ENCODE results near the gene RRH. TPM values are rescaled to one million over a fixed set of nuclear protein-coding genes. Genes with fewer than 3 reads are reported as not detected.

Gene RRH
- total and polyA plus RNA-seq, 2 of the 13 experiments (the other 11 are each of a cell fraction or from before 2014, with no cell fraction given): 0.07 to 0.17 TPM

- Histone ChIP-seq H3K79me2 (ENCODE audit: insufficient read depth, low read length) (peaks cover 31% of the 10 kb centered on the region), H2AFZ (ENCODE audit: low read length) (no peak overlapping the region), H3K27me3 (ENCODE audit: control insufficient read depth in 1 of 2, insufficient read depth in 2 of 2, low read length in 2 of 2) (no peaks in the 10 kb centered on the region; a peak in 1 of 5 replicates), H3K4me2 (ENCODE audit: low read depth, low read length) (peak overlapping the region; percentile 91), H3K27ac (ENCODE audit: extremely low read length, insufficient read depth, low read length) (peak overlapping the region; percentile 91), H3K9ac (ENCODE audit: insufficient read depth, low read depth, low read length) (peak overlapping the region; percentile 92), H3K36me3 (replicated peaks in 1 of 2; ENCODE audit: control insufficient read depth in 1 of 2, insufficient read depth in 2 of 2, low read length in 2 of 2) (peaks cover 6 to 37% of the 10 kb centered on the region in 2 experiments; a peak in 4 of 5 replicates), H3K9me3 (ENCODE audit: low read length) (no peaks in the 10 kb centered on the region), H3K4me3 (replicated peaks in 1 of 3; ENCODE audit: insufficient read depth in 1 of 3, low read depth in 2 of 3, low read length in 3 of 3) (peak overlapping the region; percentile 77 to 95 (median 84)), H3K4me1 (ENCODE audit: insufficient read depth, low read length) (peaks cover 53% of the 10 kb centered on the region), H4K20me1 (ENCODE audit: insufficient read depth, low read length) (no peaks in the 10 kb centered on the region)
- ATAC-seq (no peak), FAIRE-seq (no peak), DNase-seq (ENCODE audit: low spot score) (no peak)
- 41% methylated on average over 1 of the region's 1 CpG for WGBS (ENCODE audit: low lambda C conversion rate)
- TF ChIP-seq SOX13 (IDR thresholded peaks at IDR 0.05): no peak
- TF ChIP-seq SOX13 (CRISPR knock-in tag; conservative IDR thresholded peaks at IDR 0.05 in 1 of 2, IDR thresholded peaks at IDR 0.05 in 1 of 2): peak in 1 of 2 experiments; percentile 15; a peak in 1 of 4 replicates
- TF ChIP-seq SAP130 (CRISPR knock-in tag; IDR thresholded peaks at IDR 0.05; ENCODE audit: low read depth): no peak
- POLR2A ChIA-PET: interaction anchor here (1.2 to 1.5 kb wide), 2 partner anchors 15 to 383 kb away, joined by 3 to 7 read pairs; partner anchors contain the start of genes CFI and SEC24B
- no TSS peak for BruUV-seq (replicated peaks)
- CTCF ChIA-PET (ENCODE audit: low intra/inter-chr PET ratio, low total read pairs): no interaction called here
- intact Hi-C loops (cut with micrococcal nuclease; ENCODE audit: unreplicated experiment) (loop anchor here (5.0 kb wide), 4 partner anchors 70 to 385 kb away; partner anchors contain the start of genes CASP6 and SEC24B), in situ Hi-C loops (cut with HindIII; ENCODE audit: extremely low pct_ligation_motif_present, low pct_unique_long_range_greater_than_20kb) (loop anchor here (25.0 kb wide), 1 partner anchor 255 kb away; the partner anchor contains the start of gene MCUB)
Measured at GRCh38 chr4:109816894-109817293, 10.9 kb upstream of the RRH start.

- peaks cover 31% of the 10 kb centered on the region for H3K79me2 ChIP-seq (ENCODE audit: insufficient read depth, low read length)
- TF ChIP-seq NFIB (CRISPR knock-in tag; IDR thresholded peaks at IDR 0.05; ENCODE audit: borderline replicate concordance) (no peak), ZNF207 (IDR thresholded peaks at IDR 0.05; ENCODE audit: borderline replicate concordance) (no peak), KDM2A (CRISPR knock-in tag; IDR thresholded peaks at IDR 0.05; ENCODE audit: borderline replicate concordance, low read depth) (no peak)
- TF ChIP-seq, protein P1, sequence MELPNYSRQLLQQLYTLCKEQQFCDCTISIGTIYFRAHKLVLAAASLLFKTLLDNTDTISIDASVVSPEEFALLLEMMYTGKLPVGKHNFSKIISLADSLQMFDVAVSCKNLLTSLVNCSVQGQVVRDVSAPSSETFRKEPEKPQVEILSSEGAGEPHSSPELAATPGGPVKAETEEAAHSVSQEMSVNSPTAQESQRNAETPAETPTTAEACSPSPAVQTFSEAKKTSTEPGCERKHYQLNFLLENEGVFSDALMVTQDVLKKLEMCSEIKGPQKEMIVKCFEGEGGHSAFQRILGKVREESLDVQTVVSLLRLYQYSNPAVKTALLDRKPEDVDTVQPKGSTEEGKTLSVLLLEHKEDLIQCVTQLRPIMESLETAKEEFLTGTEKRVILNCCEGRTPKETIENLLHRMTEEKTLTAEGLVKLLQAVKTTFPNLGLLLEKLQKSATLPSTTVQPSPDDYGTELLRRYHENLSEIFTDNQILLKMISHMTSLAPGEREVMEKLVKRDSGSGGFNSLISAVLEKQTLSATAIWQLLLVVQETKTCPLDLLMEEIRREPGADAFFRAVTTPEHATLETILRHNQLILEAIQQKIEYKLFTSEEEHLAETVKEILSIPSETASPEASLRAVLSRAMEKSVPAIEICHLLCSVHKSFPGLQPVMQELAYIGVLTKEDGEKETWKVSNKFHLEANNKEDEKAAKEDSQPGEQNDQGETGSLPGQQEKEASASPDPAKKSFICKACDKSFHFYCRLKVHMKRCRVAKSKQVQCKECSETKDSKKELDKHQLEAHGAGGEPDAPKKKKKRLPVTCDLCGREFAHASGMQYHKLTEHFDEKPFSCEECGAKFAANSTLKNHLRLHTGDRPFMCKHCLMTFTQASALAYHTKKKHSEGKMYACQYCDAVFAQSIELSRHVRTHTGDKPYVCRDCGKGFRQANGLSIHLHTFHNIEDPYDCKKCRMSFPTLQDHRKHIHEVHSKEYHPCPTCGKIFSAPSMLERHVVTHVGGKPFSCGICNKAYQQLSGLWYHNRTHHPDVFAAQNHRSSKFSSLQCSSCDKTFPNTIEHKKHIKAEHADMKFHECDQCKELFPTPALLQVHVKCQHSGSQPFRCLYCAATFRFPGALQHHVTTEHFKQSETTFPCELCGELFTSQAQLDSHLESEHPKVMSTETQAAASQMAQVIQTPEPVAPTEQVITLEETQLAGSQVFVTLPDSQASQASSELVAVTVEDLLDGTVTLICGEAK (IDR thresholded peaks at IDR 0.05): no peak
- TF ChIP-seq, protein P1 (CRISPR knock-in tag; IDR thresholded peaks at IDR 0.05): no peak
Measured at GRCh38 chr4:109818268-109818667, 9.5 kb upstream of the RRH start.

More at GRCh38 chr4:109818268-109818667, 9.5 kb upstream of the RRH start:
- Histone ChIP-seq H3K4me2 (ENCODE audit: low read depth, low read length) (no peak overlapping the region), H3K9me3 (ENCODE audit: low read length) (no peaks in the 10 kb centered on the region), H3K27me3 (ENCODE audit: control insufficient read depth in 1 of 2, insufficient read depth in 2 of 2, low read length in 2 of 2) (no peaks in the 10 kb centered on the region; a peak in 1 of 5 replicates), H2AFZ (ENCODE audit: low read length) (no peak overlapping the region), H3K4me3 (replicated peaks in 1 of 3; ENCODE audit: insufficient read depth in 1 of 3, low read depth in 2 of 3, low read length in 3 of 3) (no peak overlapping the region), H3K27ac (ENCODE audit: extremely low read length, insufficient read depth, low read length) (no peak overlapping the region), H3K36me3 (replicated peaks in 1 of 2; ENCODE audit: control insufficient read depth in 1 of 2, insufficient read depth in 2 of 2, low read length in 2 of 2) (peaks cover 9 to 49% of the 10 kb centered on the region in 2 experiments; a peak in 4 of 5 replicates), H3K9ac (ENCODE audit: insufficient read depth, low read depth, low read length) (no peak overlapping the region), H3K4me1 (ENCODE audit: insufficient read depth, low read length) (peaks cover 53% of the 10 kb centered on the region), H4K20me1 (ENCODE audit: insufficient read depth, low read length) (no peaks in the 10 kb centered on the region)
- ATAC-seq: no peak
- FAIRE-seq: no peak
- no TSS peak for BruUV-seq (replicated peaks)
- WGBS (ENCODE audit: low lambda C conversion rate): 96% methylated on average over 4 of the region's 4 CpGs
- ChIA-PET CTCF (ENCODE audit: low intra/inter-chr PET ratio, low total read pairs) (no interaction called here), POLR2A (no interaction called here)
- DNase-seq (ENCODE audit: low spot score): no peak
- intact Hi-C loops (cut with micrococcal nuclease; ENCODE audit: unreplicated experiment): loop anchor here (5.0 kb wide), 4 partner anchors 71 to 386 kb away; partner anchors contain the start of genes CASP6 and SEC24B
- in situ Hi-C loops (cut with HindIII; ENCODE audit: extremely low pct_ligation_motif_present, low pct_unique_long_range_greater_than_20kb): loop anchor here (25.0 kb wide), 1 partner anchor 256 kb away; the partner anchor contains the start of gene MCUB
